BE2C (cell line): ENCODE measurements around the gene ERC1.

Experiments
- DNase-seq: peaks from one replicate; pipeline ENCODE4 v3.0.0-alpha.2; 2020
- H3K27me3 ChIP-seq: fragments of 250-450 bp; sonication (Bioruptor Pico); 2 replicates; pipeline ENCODE4 v1.5.1; 2020; ENCODE audit warnings: mild to moderate bottlenecking
- H3K36me3 ChIP-seq: fragments of 250-450 bp; sonication (Bioruptor Pico); 2 replicates; pipeline ENCODE4 v1.5.1; 2020; ENCODE audit warnings: mild to moderate bottlenecking
- H3K4me1 ChIP-seq: fragments of 250-450 bp; sonication (Bioruptor Pico); 2 replicates; pipeline ENCODE4 v1.5.1; 2020
- H3K4me3 ChIP-seq: 2 replicates; pipeline ENCODE4 v1.5.1; 2011; ENCODE audit warnings: low read depth, low read length
- H3K9me3 ChIP-seq: fragments of 250-450 bp; sonication (Bioruptor Pico); 2 replicates; pipeline ENCODE4 v1.5.1; 2020
- TF ChIP-seq, protein P1 (sequence below): IDR thresholded peaks from 2 replicates; pipeline ENCODE4 v1.5.1; 2012; ENCODE audit warnings: mild to moderate bottlenecking, low read depth, low read length

ERC1 gene

DNA sequence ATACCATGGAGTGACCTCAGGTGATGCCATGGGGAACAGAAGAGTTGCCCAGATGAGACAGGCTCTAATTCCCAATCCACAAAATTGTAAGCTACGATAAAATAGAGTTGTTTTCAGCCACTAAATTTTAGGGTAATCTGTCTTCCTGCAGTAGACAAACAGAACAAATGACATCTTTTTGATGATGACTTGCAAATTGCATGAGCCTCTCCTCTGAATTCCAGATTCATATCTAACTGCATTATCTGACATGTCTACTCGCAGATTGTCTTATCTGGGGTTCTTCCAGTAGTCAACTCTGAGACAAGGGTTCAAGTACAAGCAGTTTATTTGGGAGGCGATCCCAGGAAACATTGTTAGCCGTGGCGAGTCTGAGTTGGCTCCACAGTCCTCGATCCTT is 14.4 kb upstream of the ERC1 start:
- H3K4me1 ChIP-seq = no peaks in the 10 kb centered on the region
- TF ChIP-seq, protein P1, sequence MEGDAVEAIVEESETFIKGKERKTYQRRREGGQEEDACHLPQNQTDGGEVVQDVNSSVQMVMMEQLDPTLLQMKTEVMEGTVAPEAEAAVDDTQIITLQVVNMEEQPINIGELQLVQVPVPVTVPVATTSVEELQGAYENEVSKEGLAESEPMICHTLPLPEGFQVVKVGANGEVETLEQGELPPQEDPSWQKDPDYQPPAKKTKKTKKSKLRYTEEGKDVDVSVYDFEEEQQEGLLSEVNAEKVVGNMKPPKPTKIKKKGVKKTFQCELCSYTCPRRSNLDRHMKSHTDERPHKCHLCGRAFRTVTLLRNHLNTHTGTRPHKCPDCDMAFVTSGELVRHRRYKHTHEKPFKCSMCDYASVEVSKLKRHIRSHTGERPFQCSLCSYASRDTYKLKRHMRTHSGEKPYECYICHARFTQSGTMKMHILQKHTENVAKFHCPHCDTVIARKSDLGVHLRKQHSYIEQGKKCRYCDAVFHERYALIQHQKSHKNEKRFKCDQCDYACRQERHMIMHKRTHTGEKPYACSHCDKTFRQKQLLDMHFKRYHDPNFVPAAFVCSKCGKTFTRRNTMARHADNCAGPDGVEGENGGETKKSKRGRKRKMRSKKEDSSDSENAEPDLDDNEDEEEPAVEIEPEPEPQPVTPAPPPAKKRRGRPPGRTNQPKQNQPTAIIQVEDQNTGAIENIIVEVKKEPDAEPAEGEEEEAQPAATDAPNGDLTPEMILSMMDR = no peak
- DNase-seq = no peak
- H3K4me3 ChIP-seq = no peak overlapping the region
- no peaks in the 10 kb centered on the region; the same call in 1 of the 2 replicates for H3K9me3 ChIP-seq
- no peaks in the 10 kb centered on the region for H3K27me3 ChIP-seq
- no peaks in the 10 kb centered on the region for H3K36me3 ChIP-seq

DNA sequence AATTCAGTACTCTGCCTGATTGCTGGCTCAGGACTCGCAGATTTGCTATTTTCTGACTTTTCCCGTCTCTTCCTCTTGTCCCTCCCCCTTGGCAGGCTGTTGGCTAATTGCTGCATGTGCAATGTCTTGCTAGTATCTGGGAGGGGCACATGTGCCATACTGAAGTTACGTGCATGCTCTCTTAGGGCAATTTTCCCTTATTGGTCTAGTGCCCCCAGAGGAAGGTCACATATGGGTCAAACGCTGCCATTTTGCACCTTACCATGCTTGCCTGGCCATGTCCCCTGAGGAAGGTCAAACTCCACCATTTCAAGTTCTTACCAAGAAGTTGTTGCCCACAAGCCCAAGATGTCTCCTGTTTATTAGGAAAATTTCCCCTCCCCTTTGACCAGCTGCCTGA is 13.9 kb upstream of the ERC1 start:
- Histone ChIP-seq H3K4me3 (no peak overlapping the region), H3K4me1 (no peaks in the 10 kb centered on the region), H3K9me3 (no peaks in the 10 kb centered on the region; the same call in 1 of the 2 replicates), H3K36me3 (no peaks in the 10 kb centered on the region), H3K27me3 (no peaks in the 10 kb centered on the region)
- no peak for DNase-seq
- TF ChIP-seq, protein P1 = peak; percentile 27

DNA sequence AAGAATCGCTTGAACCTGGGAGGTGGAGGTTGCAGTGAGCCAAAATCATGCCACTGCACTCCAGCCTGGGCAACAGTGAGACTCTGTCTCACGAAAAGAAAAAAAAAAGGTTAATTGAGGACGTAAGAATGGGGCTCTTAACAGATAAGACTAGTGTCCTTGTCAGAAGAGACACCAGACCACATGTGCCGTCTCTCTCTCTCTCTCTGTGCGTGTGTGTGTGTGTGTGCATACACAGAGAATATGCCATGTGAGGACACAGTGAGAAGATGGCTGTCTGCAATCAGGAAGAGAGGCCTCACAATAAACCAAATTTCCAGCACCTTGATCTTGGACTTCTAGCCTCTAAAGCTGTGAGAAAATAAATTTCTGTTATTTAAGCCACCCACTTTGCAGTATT is 11.7 kb upstream of the ERC1 start:
- no peaks in the 10 kb centered on the region for H3K27me3 ChIP-seq
- no peaks in the 10 kb centered on the region for H3K36me3 ChIP-seq
- no peaks in the 10 kb centered on the region; the same call in 1 of the 2 replicates for H3K9me3 ChIP-seq
- H3K4me1 ChIP-seq = no peaks in the 10 kb centered on the region
- H3K4me3 ChIP-seq = no peak overlapping the region
- peak; percentile 17 for DNase-seq
- TF ChIP-seq, protein P1 = no peak

DNA sequence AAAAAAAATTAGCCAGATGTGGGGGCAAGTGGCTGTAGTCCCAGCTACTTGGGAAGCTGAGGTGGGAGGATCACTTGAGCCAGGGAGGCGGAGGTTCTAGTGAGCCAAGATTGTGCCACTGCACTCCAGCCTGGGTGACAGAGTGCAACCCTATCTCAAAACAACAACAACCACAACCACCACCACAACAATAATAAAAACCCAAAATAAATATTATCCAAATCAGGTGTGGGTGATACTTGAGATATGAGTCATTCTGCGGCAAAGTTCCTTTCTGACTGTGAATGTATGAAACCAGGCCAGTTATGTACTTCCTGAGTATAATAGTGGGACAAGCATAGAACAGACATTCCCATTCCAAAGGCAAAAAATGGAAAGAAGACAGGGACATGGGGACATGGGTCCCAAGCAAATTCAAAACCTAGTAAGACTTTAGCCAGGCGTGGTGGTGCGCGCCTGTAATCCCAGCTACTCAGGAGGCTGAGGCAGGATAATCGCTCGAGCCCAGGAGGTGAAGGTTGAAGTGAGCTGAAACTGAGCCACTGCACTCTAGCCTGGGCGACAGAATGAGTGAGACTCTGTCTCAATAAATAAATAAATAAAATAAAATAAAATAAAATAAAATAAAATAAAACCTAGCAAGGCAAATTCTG is 9.7 kb upstream of the ERC1 start:
- Histone ChIP-seq H3K36me3 (no peaks in the 10 kb centered on the region), H3K4me1 (no peaks in the 10 kb centered on the region), H3K9me3 (no peaks in the 10 kb centered on the region; the same call in 1 of the 2 replicates), H3K4me3 (no peak overlapping the region), H3K27me3 (no peaks in the 10 kb centered on the region)
- TF ChIP-seq, protein P1 = no peak
- DNase-seq = no peak

DNA sequence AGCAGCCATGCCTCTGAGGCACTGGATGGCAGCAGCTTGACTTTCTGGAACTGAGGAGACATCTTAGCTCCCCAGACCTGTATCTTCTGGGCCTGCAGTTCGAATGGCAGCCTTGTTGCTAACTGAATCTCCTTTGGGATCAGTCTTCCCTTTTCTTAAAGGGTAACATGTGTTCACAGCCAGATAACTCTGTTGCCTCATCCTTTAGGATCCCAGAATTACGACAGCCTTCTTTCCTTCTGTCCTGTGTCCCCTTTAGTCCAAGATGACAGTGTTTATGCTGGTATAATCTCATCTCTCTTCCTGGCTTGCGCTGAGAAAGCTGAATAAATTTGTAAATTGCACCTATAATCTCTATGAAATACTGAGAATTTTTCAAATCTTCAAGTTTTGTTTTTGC is 9.1 kb upstream of the ERC1 start:
- no peak for DNase-seq
- H3K4me3 ChIP-seq = no peak overlapping the region
- H3K9me3 ChIP-seq = no peaks in the 10 kb centered on the region; the same call in 1 of the 2 replicates
- no peaks in the 10 kb centered on the region for H3K27me3 ChIP-seq
- H3K36me3 ChIP-seq = no peaks in the 10 kb centered on the region
- no peaks in the 10 kb centered on the region for H3K4me1 ChIP-seq
- TF ChIP-seq, protein P1 = no peak

DNA sequence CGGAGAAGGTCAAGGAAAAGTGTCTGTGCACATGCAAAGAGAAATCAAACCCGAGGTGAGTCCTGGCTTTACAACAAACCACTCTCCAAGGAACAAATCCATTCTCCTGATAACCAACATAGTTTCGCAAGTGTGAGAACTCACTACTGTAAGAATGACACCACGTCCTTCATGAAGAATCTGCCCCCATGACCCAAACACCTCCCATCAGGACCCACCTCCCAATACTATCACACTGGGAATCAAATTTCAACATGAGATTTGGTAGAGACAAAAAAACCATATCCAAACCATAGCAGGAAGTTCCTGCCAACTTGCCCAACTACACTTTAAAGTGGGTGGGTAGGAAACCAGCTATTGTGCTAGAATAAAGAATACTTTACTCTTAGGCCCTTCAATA is 2.4 kb upstream of the ERC1 start:
- TF ChIP-seq, protein P1 = no peak
- Histone ChIP-seq H3K4me1 (peaks cover 17% of the 10 kb centered on the region), H3K9me3 (no peaks in the 10 kb centered on the region), H3K27me3 (no peaks in the 10 kb centered on the region), H3K36me3 (no peaks in the 10 kb centered on the region), H3K4me3 (no peak overlapping the region)
- no peak for DNase-seq
